ENCODE data around the gene B9D2.

DNA sequence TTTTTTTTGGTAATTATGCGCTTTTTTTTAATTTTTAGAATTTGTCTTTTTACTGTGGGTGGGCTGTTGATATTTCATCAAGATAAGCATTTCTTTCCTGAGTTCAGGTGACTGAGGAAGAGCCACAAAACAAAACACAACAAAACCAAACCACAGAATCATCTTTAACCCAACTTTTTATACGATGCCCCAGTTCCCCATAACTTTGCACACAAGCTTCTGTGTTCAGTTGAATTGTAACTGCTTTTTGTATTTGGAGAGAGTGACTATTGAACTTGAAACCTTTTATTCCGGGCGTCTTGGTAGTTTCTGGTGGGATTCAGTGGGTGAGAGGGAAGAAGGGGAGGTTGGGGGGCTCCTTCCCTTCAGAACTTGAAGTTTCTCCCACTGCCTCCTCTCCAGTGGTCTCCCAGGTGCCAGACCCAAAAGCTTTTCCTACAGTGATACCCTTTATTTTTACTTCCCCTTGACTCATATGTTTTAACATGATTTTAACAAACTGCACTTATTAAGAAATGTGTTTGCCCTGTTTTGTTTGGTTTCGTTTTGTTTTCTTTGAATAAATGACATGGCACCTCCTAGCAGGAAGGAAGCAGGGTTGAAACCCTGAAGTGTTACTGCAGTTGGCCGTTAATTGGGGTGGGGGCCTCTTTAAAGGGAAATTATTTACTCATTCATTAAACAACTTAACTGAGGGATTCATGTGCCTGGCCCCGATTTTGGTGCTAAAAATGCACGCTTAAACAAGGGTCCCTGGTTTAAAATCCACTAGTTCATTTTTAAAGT is 56.7 kb downstream of the B9D2 start:
- TF ChIP-seq, protein P1, sequence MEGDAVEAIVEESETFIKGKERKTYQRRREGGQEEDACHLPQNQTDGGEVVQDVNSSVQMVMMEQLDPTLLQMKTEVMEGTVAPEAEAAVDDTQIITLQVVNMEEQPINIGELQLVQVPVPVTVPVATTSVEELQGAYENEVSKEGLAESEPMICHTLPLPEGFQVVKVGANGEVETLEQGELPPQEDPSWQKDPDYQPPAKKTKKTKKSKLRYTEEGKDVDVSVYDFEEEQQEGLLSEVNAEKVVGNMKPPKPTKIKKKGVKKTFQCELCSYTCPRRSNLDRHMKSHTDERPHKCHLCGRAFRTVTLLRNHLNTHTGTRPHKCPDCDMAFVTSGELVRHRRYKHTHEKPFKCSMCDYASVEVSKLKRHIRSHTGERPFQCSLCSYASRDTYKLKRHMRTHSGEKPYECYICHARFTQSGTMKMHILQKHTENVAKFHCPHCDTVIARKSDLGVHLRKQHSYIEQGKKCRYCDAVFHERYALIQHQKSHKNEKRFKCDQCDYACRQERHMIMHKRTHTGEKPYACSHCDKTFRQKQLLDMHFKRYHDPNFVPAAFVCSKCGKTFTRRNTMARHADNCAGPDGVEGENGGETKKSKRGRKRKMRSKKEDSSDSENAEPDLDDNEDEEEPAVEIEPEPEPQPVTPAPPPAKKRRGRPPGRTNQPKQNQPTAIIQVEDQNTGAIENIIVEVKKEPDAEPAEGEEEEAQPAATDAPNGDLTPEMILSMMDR (IDR thresholded peaks at IDR 0.05) = no peak
- no peak for TF ChIP-seq POLR2A (IDR thresholded peaks at IDR 0.05)
